Panc1 (cell line): ENCODE results near the gene ADGRL3. TPM values are rescaled to one million over a fixed set of nuclear protein-coding genes. Genes with fewer than 3 reads are reported as not detected.

ENCODE experiments used
- ATAC-seq: fragments of 200-7000 bp; cut with Tn5 transposase; 2 replicates; pipeline ENCODE4 v1.9.1; 2020; ENCODE audit warnings: mild to moderate bottlenecking, moderate library complexity
- BruUV-seq: library from RNA; stranded (reverse); fragments of 400-500 nt; replicated peaks from 2 replicates; lab custom pipeline; 2021; lab: Mats Ljungman, UMichigan
- CTCF ChIA-PET: fragments of 300-600 bp; sonication (Branson Sonifier 250); formaldehyde crosslinking; loops from one replicate; lab custom pipeline; 2022; ENCODE audit warnings: antibody characterized with exemption; lab: Charles Lee
- POLR2A ChIA-PET: fragments of 300-600 bp; sonication (Branson Sonifier 250); formaldehyde crosslinking; loops from one replicate; lab custom pipeline; 2022; ENCODE audit warnings: antibody characterized with exemption; lab: Charles Lee
- DNase-seq: peaks from one replicate; pipeline ENCODE4 v3.0.0-alpha.2; 2010; ENCODE audit warnings: low read depth, low spot score
- H3K27ac ChIP-seq: 2 replicates; pipeline ENCODE4 v1.5.1; 2011; ENCODE audit warnings: mild to moderate bottlenecking, low read length, inconsistent platforms
- H3K27me3 ChIP-seq: fragments of 200-500 bp; sonication (Bioruptor generic); 2 replicates; pipeline ENCODE4 v1.6.0; 2014; ENCODE audit warnings: low read length, inconsistent platforms; ENCODE audit not compliant: control insufficient read depth, insufficient read depth
- H3K36me3 ChIP-seq: fragments of 200-500 bp; sonication (Bioruptor generic); 2 replicates; pipeline ENCODE4 v1.5.1; 2014; ENCODE audit warnings: inconsistent platforms, mild to moderate bottlenecking, low read length, moderate library complexity; ENCODE audit not compliant: control insufficient read depth, insufficient read depth
- H3K4me1 ChIP-seq: 2 replicates; pipeline ENCODE4 v1.5.1; 2011; ENCODE audit warnings: inconsistent platforms, mild to moderate bottlenecking, low read length, moderate library complexity; ENCODE audit not compliant: control insufficient read depth, insufficient read depth
- H3K4me3 ChIP-seq, 2 experiments: 2 replicates each; pipeline ENCODE4 v1.5.1; 2011 to 2012; ENCODE audit warnings: low read depth in 2 of 2, low read length in 2 of 2, mild to moderate bottlenecking in 2 of 2, inconsistent platforms in 1 of 2, moderate library complexity in 1 of 2
- H3K9me3 ChIP-seq: fragments of 200-500 bp; sonication (Bioruptor generic); 2 replicates; pipeline ENCODE4 v1.5.1; 2014; ENCODE audit warnings: low read depth, mild to moderate bottlenecking, inconsistent platforms, low read length, moderate library complexity; ENCODE audit not compliant: control insufficient read depth, insufficient read depth
- POLR2AphosphoS5 ChIP-seq: IDR thresholded peaks from 2 replicates; pipeline ENCODE4 v1.6.1; 2012; ENCODE audit warnings: mild to moderate bottlenecking, low read depth, low read length, moderate library complexity
- SIN3A ChIP-seq: IDR thresholded peaks from 2 replicates; pipeline ENCODE4 v1.6.1; 2012; ENCODE audit warnings: low read depth, mild to moderate bottlenecking, low read length, moderate library complexity, borderline replicate concordance; ENCODE audit not compliant: insufficient read depth
- TCF7L2 ChIP-seq: IDR thresholded peaks from 2 replicates; pipeline ENCODE4 v1.6.1; 2011; ENCODE audit warnings: mild to moderate bottlenecking, low read depth, low read length, inconsistent platforms
- in situ Hi-C: cut with HindIII; loops from 2 replicates; pipeline ENCODE4 v1.10.0; 2016; ENCODE audit warnings: low sequenced_read_pairs, low pct_unique_long_range_greater_than_20kb
- intact Hi-C: fragments of 100-400 bp; cut with micrococcal nuclease; formaldehyde crosslinking; loops from one replicate; pipeline ENCODE4 v1.10.0; 2022; ENCODE audit not compliant: unreplicated experiment
- total RNA-seq: library from RNA; stranded (reverse); gene quantifications from one replicate; pipeline ENCODE4 v1.2.1, GENCODE V29; 2021; ENCODE audit not compliant: unreplicated experiment
- TF ChIP-seq, protein P1 (sequence below), 2 experiments: IDR thresholded peaks; 2 replicates each; pipeline ENCODE4 v1.6.1; 2011 to 2012; ENCODE audit warnings: low read depth in 2 of 2, control low read depth in 1 of 2, low read length in 1 of 2, mild to moderate bottlenecking in 1 of 2, moderate library complexity in 1 of 2; ENCODE audit not compliant: insufficient read depth in 1 of 2
- TF ChIP-seq, protein P2 (sequence below): fragments of 450-650 bp; IDR thresholded peaks from 2 replicates; pipeline ENCODE4 v1.5.1; 2017; ENCODE audit warnings: mild to moderate bottlenecking

Gene ADGRL3
- total RNA-seq, 1 experiment from 2014 or later = 0.23 TPM

DNA sequence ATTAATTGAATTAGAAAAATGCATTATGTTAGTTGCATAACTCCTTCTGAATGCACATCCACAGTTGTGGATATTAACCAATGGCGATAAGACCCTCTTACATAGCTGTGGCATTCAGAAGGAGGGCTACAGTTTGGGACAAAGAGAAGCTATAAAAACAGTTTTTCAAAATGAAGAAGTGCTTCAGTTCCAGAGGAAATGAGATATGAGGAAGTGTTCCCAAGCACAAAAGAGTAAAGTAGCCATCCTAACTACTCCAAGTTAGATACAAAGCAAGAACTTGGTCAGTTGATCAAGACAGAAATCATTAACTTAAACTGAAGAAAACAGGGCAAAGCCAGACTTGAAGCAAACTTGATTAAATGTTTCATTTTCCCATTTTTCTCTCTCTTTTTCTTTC is 17.2 kb upstream of the ADGRL3 start:
- no peak for ATAC-seq
- no peak for DNase-seq
- no TSS peak for BruUV-seq
- intact Hi-C loops = no loop called here
- H3K4me1 ChIP-seq = no peaks in the 10 kb centered on the region
- H3K4me3 ChIP-seq = no peak overlapping the region
- no peak overlapping the region for H3K27ac ChIP-seq
- no peaks in the 10 kb centered on the region for H3K9me3 ChIP-seq
- ChIA-PET CTCF (no interaction called here), POLR2A (no interaction called here)
- in situ Hi-C loops = no loop called here
- TF ChIP-seq POLR2AphosphoS5 = no peak
- TF ChIP-seq, protein P1, sequence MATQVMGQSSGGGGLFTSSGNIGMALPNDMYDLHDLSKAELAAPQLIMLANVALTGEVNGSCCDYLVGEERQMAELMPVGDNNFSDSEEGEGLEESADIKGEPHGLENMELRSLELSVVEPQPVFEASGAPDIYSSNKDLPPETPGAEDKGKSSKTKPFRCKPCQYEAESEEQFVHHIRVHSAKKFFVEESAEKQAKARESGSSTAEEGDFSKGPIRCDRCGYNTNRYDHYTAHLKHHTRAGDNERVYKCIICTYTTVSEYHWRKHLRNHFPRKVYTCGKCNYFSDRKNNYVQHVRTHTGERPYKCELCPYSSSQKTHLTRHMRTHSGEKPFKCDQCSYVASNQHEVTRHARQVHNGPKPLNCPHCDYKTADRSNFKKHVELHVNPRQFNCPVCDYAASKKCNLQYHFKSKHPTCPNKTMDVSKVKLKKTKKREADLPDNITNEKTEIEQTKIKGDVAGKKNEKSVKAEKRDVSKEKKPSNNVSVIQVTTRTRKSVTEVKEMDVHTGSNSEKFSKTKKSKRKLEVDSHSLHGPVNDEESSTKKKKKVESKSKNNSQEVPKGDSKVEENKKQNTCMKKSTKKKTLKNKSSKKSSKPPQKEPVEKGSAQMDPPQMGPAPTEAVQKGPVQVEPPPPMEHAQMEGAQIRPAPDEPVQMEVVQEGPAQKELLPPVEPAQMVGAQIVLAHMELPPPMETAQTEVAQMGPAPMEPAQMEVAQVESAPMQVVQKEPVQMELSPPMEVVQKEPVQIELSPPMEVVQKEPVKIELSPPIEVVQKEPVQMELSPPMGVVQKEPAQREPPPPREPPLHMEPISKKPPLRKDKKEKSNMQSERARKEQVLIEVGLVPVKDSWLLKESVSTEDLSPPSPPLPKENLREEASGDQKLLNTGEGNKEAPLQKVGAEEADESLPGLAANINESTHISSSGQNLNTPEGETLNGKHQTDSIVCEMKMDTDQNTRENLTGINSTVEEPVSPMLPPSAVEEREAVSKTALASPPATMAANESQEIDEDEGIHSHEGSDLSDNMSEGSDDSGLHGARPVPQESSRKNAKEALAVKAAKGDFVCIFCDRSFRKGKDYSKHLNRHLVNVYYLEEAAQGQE (IDR thresholded peaks at IDR 0.05; ENCODE audit: insufficient read depth in 1 of 2, low read depth in 2 of 2, low read length in 1 of 2) = no peak
- TF ChIP-seq, protein P2, sequence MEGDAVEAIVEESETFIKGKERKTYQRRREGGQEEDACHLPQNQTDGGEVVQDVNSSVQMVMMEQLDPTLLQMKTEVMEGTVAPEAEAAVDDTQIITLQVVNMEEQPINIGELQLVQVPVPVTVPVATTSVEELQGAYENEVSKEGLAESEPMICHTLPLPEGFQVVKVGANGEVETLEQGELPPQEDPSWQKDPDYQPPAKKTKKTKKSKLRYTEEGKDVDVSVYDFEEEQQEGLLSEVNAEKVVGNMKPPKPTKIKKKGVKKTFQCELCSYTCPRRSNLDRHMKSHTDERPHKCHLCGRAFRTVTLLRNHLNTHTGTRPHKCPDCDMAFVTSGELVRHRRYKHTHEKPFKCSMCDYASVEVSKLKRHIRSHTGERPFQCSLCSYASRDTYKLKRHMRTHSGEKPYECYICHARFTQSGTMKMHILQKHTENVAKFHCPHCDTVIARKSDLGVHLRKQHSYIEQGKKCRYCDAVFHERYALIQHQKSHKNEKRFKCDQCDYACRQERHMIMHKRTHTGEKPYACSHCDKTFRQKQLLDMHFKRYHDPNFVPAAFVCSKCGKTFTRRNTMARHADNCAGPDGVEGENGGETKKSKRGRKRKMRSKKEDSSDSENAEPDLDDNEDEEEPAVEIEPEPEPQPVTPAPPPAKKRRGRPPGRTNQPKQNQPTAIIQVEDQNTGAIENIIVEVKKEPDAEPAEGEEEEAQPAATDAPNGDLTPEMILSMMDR = no peak
- TF ChIP-seq SIN3A = no peak
- TF ChIP-seq TCF7L2 = no peak
- no peaks in the 10 kb centered on the region for H3K36me3 ChIP-seq
- no peaks in the 10 kb centered on the region for H3K27me3 ChIP-seq

DNA sequence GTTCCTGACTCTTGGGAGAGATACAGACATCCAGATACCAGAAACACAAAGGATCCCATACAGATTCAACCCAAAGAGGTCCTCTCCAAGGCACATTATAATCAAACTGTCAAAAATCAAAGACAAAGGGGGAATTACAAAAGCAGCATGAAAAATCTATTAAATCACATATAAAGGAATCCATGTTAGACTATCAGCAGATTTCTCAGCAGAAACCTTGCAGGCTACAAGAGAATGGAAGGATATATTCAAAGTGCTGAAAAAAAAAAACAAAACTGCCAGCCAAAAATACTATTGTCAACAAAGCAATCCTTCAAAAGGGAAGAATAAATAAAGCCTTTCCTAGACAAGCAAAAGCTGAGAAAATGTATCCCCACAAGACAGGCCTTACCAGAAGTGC is 14.8 kb upstream of the ADGRL3 start:
- H3K9me3 ChIP-seq = no peaks in the 10 kb centered on the region
- H3K4me3 ChIP-seq = no peak overlapping the region
- in situ Hi-C loops = no loop called here
- intact Hi-C loops = no loop called here
- no peak for DNase-seq
- POLR2A ChIA-PET = no interaction called here
- H3K4me1 ChIP-seq = no peaks in the 10 kb centered on the region
- CTCF ChIA-PET = no interaction called here
- no peak for TF ChIP-seq SIN3A
- TF ChIP-seq, protein P2 = no peak
- no peak for TF ChIP-seq TCF7L2
- TF ChIP-seq, protein P1 (IDR thresholded peaks at IDR 0.05; ENCODE audit: insufficient read depth in 1 of 2, low read depth in 2 of 2, low read length in 1 of 2) = no peak
- no peak for TF ChIP-seq POLR2AphosphoS5
- no peak for ATAC-seq
- no TSS peak for BruUV-seq
- H3K27ac ChIP-seq = no peak overlapping the region
- H3K36me3 ChIP-seq = no peaks in the 10 kb centered on the region
- no peaks in the 10 kb centered on the region for H3K27me3 ChIP-seq
